ENCODE measurements around the gene RARA. TPM values are rescaled to one million over a fixed set of nuclear protein-coding genes. Genes with fewer than 3 reads are reported as not detected.

RARA gene
- total and polyA plus RNA-seq, 8 donors = 6.8 to 19.7 (median 11.6) TPM

- H3K27ac ChIP-seq = peak overlapping the region; percentile 17 to 80 (median 34)
- peak; percentile 30 to 54 (median 39) for ATAC-seq
Observed at GRCh38 chr17:40314584-40314956, 5.6 kb downstream of the RARA start.

GRCh38 chr17:40315206-40315605, 6.2 kb downstream of the RARA start:
- H3K36me3 ChIP-seq = no peaks in the 10 kb centered on the region
- peak overlapping the region; percentile 22 to 80 (median 40) for H3K27ac ChIP-seq
- FAIRE-seq (no peak), ATAC-seq (no peak), DNase-seq (peak in 1 of 6 donors; percentile 29)
- TF ChIP-seq, protein P1, sequence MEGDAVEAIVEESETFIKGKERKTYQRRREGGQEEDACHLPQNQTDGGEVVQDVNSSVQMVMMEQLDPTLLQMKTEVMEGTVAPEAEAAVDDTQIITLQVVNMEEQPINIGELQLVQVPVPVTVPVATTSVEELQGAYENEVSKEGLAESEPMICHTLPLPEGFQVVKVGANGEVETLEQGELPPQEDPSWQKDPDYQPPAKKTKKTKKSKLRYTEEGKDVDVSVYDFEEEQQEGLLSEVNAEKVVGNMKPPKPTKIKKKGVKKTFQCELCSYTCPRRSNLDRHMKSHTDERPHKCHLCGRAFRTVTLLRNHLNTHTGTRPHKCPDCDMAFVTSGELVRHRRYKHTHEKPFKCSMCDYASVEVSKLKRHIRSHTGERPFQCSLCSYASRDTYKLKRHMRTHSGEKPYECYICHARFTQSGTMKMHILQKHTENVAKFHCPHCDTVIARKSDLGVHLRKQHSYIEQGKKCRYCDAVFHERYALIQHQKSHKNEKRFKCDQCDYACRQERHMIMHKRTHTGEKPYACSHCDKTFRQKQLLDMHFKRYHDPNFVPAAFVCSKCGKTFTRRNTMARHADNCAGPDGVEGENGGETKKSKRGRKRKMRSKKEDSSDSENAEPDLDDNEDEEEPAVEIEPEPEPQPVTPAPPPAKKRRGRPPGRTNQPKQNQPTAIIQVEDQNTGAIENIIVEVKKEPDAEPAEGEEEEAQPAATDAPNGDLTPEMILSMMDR (IDR thresholded peaks at IDR 0.05) = no peak
- H3K9me3 ChIP-seq = no peaks in the 10 kb centered on the region
- no peaks in the 10 kb centered on the region for H3K27me3 ChIP-seq
- no peak overlapping the region for H3K4me3 ChIP-seq
- 82 to 87% methylated on average over 3 of the region's 3 CpGs for WGBS, 2 donors
- H3K4me1 ChIP-seq = peaks cover 14 to 75% (median 24%) of the 10 kb centered on the region in 3 donors
- intact Hi-C loops (cut with DNase I) = no loop called here

More at GRCh38 chr17:40314584-40314956, 5.6 kb downstream of the RARA start:
- peaks cover 14 to 75% (median 22%) of the 10 kb centered on the region in 3 donors for H3K4me1 ChIP-seq
- no peak overlapping the region for H3K4me3 ChIP-seq
- intact Hi-C loops (cut with DNase I) = loop anchor here in 1 of 3 donors (5.0 kb wide), 1 partner anchor 33 kb away; no protein-coding TSS in a partner anchor
- no peaks in the 10 kb centered on the region for H3K27me3 ChIP-seq
- FAIRE-seq (no peak), DNase-seq (peak; percentile 84 to 97 (median 95))
- H3K36me3 ChIP-seq = no peaks in the 10 kb centered on the region
- no peaks in the 10 kb centered on the region for H3K9me3 ChIP-seq
- 4 to 24% methylated on average over 2 to 3 of the region's 3 CpGs for whole genome bisulfite sequencing, 2 donors
- TF ChIP-seq, protein P1 (IDR thresholded peaks at IDR 0.05) = no peak

DNA sequence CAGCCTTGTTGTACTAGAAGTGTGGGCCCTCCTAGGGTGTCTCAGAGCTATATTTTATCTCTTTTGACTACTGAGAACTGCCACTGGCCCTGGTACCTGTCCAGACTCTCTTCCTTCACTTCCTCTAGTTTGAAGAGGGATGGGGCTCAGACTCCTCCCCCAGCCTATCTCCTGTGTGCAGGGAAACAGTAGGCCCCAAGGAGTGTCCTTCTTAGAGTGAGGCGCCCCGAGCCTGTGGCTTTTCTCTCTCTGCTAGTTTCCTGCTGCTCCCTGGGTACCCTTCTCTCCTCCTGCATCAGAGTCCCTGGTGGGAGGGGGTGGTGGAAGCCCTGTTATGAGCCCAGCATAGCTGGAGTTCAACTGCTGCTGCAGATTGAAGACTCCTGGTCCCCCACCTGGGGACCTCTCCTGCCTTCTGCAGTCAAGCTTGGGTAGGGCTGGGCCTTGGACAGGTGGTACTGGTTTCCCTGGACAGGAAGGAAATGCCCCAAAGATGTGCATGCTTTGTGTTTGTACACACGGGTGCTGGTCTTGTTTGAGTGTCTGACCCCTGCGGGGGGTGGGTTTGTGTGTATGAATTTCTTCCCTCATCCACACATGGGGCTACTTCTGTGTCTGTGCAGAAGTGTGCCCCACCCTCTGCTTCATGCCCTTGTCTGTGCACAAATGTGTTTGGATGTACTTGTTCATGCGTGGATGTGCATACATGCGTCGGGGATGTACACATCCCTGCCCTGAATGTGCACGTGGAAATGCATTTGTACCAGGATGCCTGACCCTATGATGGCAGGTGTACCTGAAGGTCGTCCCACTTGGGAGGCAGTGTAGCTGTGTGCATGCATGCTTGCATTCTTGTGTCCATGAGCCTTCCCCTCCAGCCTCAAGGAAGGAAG, 6.9 kb downstream of the RARA start:
- H3K4me3 ChIP-seq = no peak overlapping the region
- 56 to 64% methylated on average over 9 of the region's 9 CpGs for WGBS, 2 donors
- no peak for FAIRE-seq

GRCh38 chr17:40316571-40317344, 7.8 kb downstream of the RARA start:
- WGBS, 2 donors = 15 to 18% methylated on average over 35 to 38 of the region's 38 CpGs
- TF ChIP-seq, protein P1 (IDR thresholded peaks at IDR 0.05) = no peak
- peak overlapping the region in 1 of 4 donors; percentile 100 for H3K4me3 ChIP-seq
- H3K4me1 ChIP-seq = peaks cover 9 to 64% (median 26%) of the 10 kb centered on the region in 3 donors
- peak; percentile 6 to 22 (median 12) for ATAC-seq
- H3K27me3 ChIP-seq = no peaks in the 10 kb centered on the region
- DNase-seq = peak; percentile 46 to 85 (median 67)
- H3K27ac ChIP-seq = peak overlapping the region; percentile 58 to 80 (median 64)
- FAIRE-seq = no peak
- no peaks in the 10 kb centered on the region for H3K9me3 ChIP-seq
- no peaks in the 10 kb centered on the region for H3K36me3 ChIP-seq
- intact Hi-C loops (cut with DNase I) = no loop called here

More for the DNA sequence above, 6.9 kb downstream of the RARA start:
- Histone ChIP-seq H3K27me3 (no peaks in the 10 kb centered on the region), H3K4me1 (peaks cover 14 to 67% (median 26%) of the 10 kb centered on the region in 3 donors), H3K36me3 (no peaks in the 10 kb centered on the region), H3K9me3 (no peaks in the 10 kb centered on the region), H3K27ac (peak overlapping the region; percentile 58 to 80 (median 64))
- DNase-seq (peak in 3 of 6 donors; percentile 17 to 25 (median 24)), ATAC-seq (no peak)
- TF ChIP-seq, protein P1 (IDR thresholded peaks at IDR 0.05) = no peak
- intact Hi-C loops (cut with DNase I) = no loop called here

Measured in pancreas (tissue), 10 donors.